H1 (cell line): ENCODE results near the gene PGBD5. TPM values are rescaled to one million over a fixed set of nuclear protein-coding genes. Genes with fewer than 3 reads are reported as not detected.

ENCODE experiments used
- CTCF ChIA-PET: fragments of 300-600 bp; sonication (Branson Sonifier 250); formaldehyde crosslinking; loops from one replicate; lab custom pipeline; 2021; ENCODE audit not compliant: partially characterized antibody; lab: Charles Lee
- POLR2A ChIA-PET: fragments of 300-600 bp; sonication (Branson Sonifier 250); formaldehyde crosslinking; loops from one replicate; lab custom pipeline; 2021; ENCODE audit warnings: inconsistent platforms; ENCODE audit not compliant: partially characterized antibody; lab: Charles Lee
- DNase-seq, 2 experiments: peaks; one replicate each; pipeline versions ENCODE4 v3.0.0 to v3.0.0-alpha.2; 2010 to 2022; ENCODE audit warnings: low spot score in 2 of 2, low read depth in 1 of 2, mixed read lengths in 1 of 2
- FAIRE-seq: peaks from 2 replicates; lab custom pipeline; 2011; peaks lifted over from hg19 to GRCh38; lab: Jason Lieb, UNC
- H2AFZ ChIP-seq: 2 replicates; pipeline ENCODE4 v1.8.1; 2012; ENCODE audit warnings: low read length, inconsistent platforms
- H2AK5ac ChIP-seq: 2 replicates; pipeline ENCODE4 v1.6.1; 2013; ENCODE audit warnings: low read depth, low read length
- H2BK120ac ChIP-seq: replicated peaks from 2 replicates; pipeline ENCODE3; 2013; ENCODE audit warnings: low read depth, low read length, inconsistent platforms
- H2BK12ac ChIP-seq: 2 replicates; pipeline ENCODE4 v1.6.1; 2013; ENCODE audit warnings: low read depth, low read length
- H2BK15ac ChIP-seq: 2 replicates; pipeline ENCODE4 v1.6.1; 2013; ENCODE audit warnings: low read length
- H2BK20ac ChIP-seq: 2 replicates; pipeline ENCODE4 v1.6.1; 2013; ENCODE audit warnings: low read length
- H2BK5ac ChIP-seq: 2 replicates; pipeline ENCODE4 v1.6.1; 2013; ENCODE audit warnings: low read depth, low read length
- H3K14ac ChIP-seq: 2 replicates; pipeline ENCODE4 v1.6.1; 2013; ENCODE audit warnings: inconsistent platforms; ENCODE audit not compliant: insufficient read length
- H3K18ac ChIP-seq: 2 replicates; pipeline ENCODE4 v1.6.1; 2013; ENCODE audit warnings: low read length; ENCODE audit errors: extremely low read depth
- H3K23ac ChIP-seq: 2 replicates; pipeline ENCODE4 v1.6.1; 2013; ENCODE audit warnings: inconsistent platforms; ENCODE audit not compliant: insufficient read length
- H3K23me2 ChIP-seq: 2 replicates; pipeline ENCODE4 v1.6.1; 2013; ENCODE audit warnings: low read depth, low read length
- H3K27ac ChIP-seq: 2 replicates; pipeline ENCODE4 v1.6.1; 2011; ENCODE audit warnings: low read depth, low read length, inconsistent platforms
- H3K27me3 ChIP-seq, 4 experiments: replicated peaks in 1 of 4; 1 replicate in 1 of 4; 2 replicates in 3 of 4; pipeline versions ENCODE4 v1.6.1 to v1.8.1; 2011 to 2013; ENCODE audit warnings: low read length in 3 of 4, mild to moderate bottlenecking in 3 of 4, inconsistent platforms in 2 of 4, mixed read lengths in 2 of 4, moderate library complexity in 1 of 4; ENCODE audit not compliant: control insufficient read depth in 3 of 4, insufficient read depth in 3 of 4; ENCODE audit errors: extremely low read depth in 1 of 4
- H3K36me3 ChIP-seq, 4 experiments: 2 replicates each; pipeline versions ENCODE4 v1.6.1 to v1.8.1; 2011 to 2013; ENCODE audit warnings: mild to moderate bottlenecking in 4 of 4, low read length in 3 of 4, moderate library complexity in 2 of 4, control low read depth in 1 of 4, inconsistent platforms in 1 of 4; ENCODE audit not compliant: insufficient read depth in 4 of 4, control insufficient read depth in 2 of 4
- H3K4ac ChIP-seq: replicated peaks from 2 replicates; pipeline ENCODE3; 2013; ENCODE audit warnings: low read length, low read depth, mixed read lengths, inconsistent platforms; ENCODE audit not compliant: insufficient read length
- H3K4me1 ChIP-seq, 4 experiments: replicated peaks in 1 of 4; 1 replicate in 1 of 4; 2 replicates in 3 of 4; pipeline versions ENCODE4 v1.6.1 to v1.8.1; 2011 to 2013; ENCODE audit warnings: low read length in 3 of 4, inconsistent platforms in 2 of 4, mixed read lengths in 1 of 4; ENCODE audit not compliant: insufficient read depth in 4 of 4, control insufficient read depth in 3 of 4
- H3K4me2 ChIP-seq, 2 experiments: 2 replicates each; pipeline versions ENCODE4 v1.6.1 to v1.8.1; 2011 to 2013; ENCODE audit warnings: low read depth in 2 of 2, low read length in 2 of 2, control low read depth in 1 of 2, inconsistent platforms in 1 of 2, mild to moderate bottlenecking in 1 of 2; ENCODE audit not compliant: insufficient read depth in 1 of 2
- H3K4me3 ChIP-seq, 4 experiments: fragments of 200-600, 300-600 bp in 1 of 4; sonication (generic), shearing (Covaris generic), sonication (Bioruptor Twin) in 1 of 4; 2 replicates each; pipeline versions ENCODE4 v1.5.1 to v1.8.1; 2011 to 2016; ENCODE audit warnings: low read length in 4 of 4, low read depth in 3 of 4, control low read depth in 2 of 4, inconsistent platforms in 2 of 4, mild to moderate bottlenecking in 2 of 4, mixed read lengths in 1 of 4, moderate library complexity in 1 of 4; ENCODE audit not compliant: insufficient read depth in 2 of 4; ENCODE audit errors: extremely low read depth in 1 of 4
- H3K56ac ChIP-seq: replicated peaks from 2 replicates; pipeline ENCODE3; 2013; ENCODE audit warnings: low read depth, mild to moderate bottlenecking, mixed read lengths, low read length, inconsistent platforms; ENCODE audit not compliant: insufficient read length
- H3K79me1 ChIP-seq: 2 replicates; pipeline ENCODE4 v1.6.1; 2013; ENCODE audit warnings: low read depth, low read length, control low read depth
- H3K79me2 ChIP-seq, 2 experiments: 2 replicates each; pipeline versions ENCODE4 v1.6.1 to v1.8.1; 2012 to 2013; ENCODE audit warnings: low read length in 2 of 2, mild to moderate bottlenecking in 2 of 2, inconsistent platforms in 1 of 2; ENCODE audit not compliant: insufficient read depth in 2 of 2, control insufficient read depth in 1 of 2
- H3K9ac ChIP-seq, 4 experiments: replicated peaks in 1 of 4; 1 replicate in 1 of 4; 2 replicates in 3 of 4; pipeline versions ENCODE4 v1.6.1 to v1.8.1; 2011 to 2013; ENCODE audit warnings: low read depth in 3 of 4, low read length in 3 of 4, control low read depth in 2 of 4, mild to moderate bottlenecking in 2 of 4, moderate library complexity in 2 of 4, inconsistent platforms in 1 of 4; ENCODE audit errors: extremely low read depth in 1 of 4
- H3K9me3 ChIP-seq, 2 experiments: 2 replicates each; pipeline versions ENCODE4 v1.6.1 to v1.8.1; 2012 to 2013; ENCODE audit warnings: mild to moderate bottlenecking in 2 of 2, moderate library complexity in 2 of 2, control low read depth in 1 of 2, inconsistent platforms in 1 of 2, low read depth in 1 of 2, low read length in 1 of 2, mixed read lengths in 1 of 2; ENCODE audit not compliant: insufficient read depth in 2 of 2
- H4K20me1 ChIP-seq, 2 experiments: replicated peaks in 1 of 2; 2 replicates each; pipeline versions ENCODE3 to v1.8.1; 2011 to 2013; ENCODE audit warnings: inconsistent platforms in 2 of 2, low read length in 2 of 2, mild to moderate bottlenecking in 1 of 2; ENCODE audit not compliant: insufficient read depth in 2 of 2, control insufficient read depth in 1 of 2
- H4K5ac ChIP-seq: 2 replicates; pipeline ENCODE4 v1.6.1; 2013; ENCODE audit warnings: low read length, low read depth, mixed read lengths, inconsistent platforms; ENCODE audit not compliant: insufficient read length
- H4K8ac ChIP-seq: 2 replicates; pipeline ENCODE4 v1.8.0; 2013; ENCODE audit warnings: mild to moderate bottlenecking, moderate library complexity, low read length, inconsistent platforms; ENCODE audit not compliant: insufficient read depth; ENCODE audit errors: extremely low read depth
- H4K91ac ChIP-seq: replicated peaks from 2 replicates; pipeline ENCODE3; 2013; ENCODE audit warnings: low read length, mixed read lengths, inconsistent platforms; ENCODE audit not compliant: insufficient read length
- CBX5 ChIP-seq: fragments of 300-800, 300-1000 bp; sonication (generic); IDR thresholded peaks from 2 replicates; pipeline ENCODE4 v1.7.1; 2016; ENCODE audit warnings: antibody characterized with exemption, low read length, low read depth
- SP2 ChIP-seq: IDR thresholded peaks from 2 replicates; pipeline ENCODE4 v1.6.1; 2012; ENCODE audit warnings: mild to moderate bottlenecking, low read length, inconsistent platforms
- YY1 ChIP-seq: IDR thresholded peaks from 2 replicates; pipeline ENCODE4 v1.6.1; 2011; ENCODE audit warnings: low read depth, mild to moderate bottlenecking, low read length
- WGBS, 2 experiments: shearing (Covaris generic) in 1 of 2; methylation state at CpG; one replicate each; pipeline versions ENCODE4 v1.1.6 to v1.1.7; 2013 to 2015; ENCODE audit warnings: low lambda C conversion rate in 2 of 2, mixed read lengths in 2 of 2, inconsistent platforms in 1 of 2, low coverage in 1 of 2, missing lambda C conversion rate in 1 of 2; ENCODE audit not compliant: insufficient replicate concordance in 2 of 2, insufficient coverage in 1 of 2, insufficient read length in 1 of 2; ENCODE audit errors: extremely low coverage in 1 of 2, missing lambda C conversion rate in 1 of 2; 5-methylcytosine and 5-hydroxymethylcytosine counted together
- polyA plus RNA-seq, 7 experiments: library from polyadenylated mRNA; depleted of rRNA in 3 of 7; stranded (reverse) in 5 of 7; unstranded in 2 of 7; fragments of >200 nt in 5 of 7; fragments of 200-250 nt in 2 of 7; gene quantifications; 1 replicate in 5 of 7; 2 replicates in 1 of 7; 4 replicates in 1 of 7; pipeline versions ENCODE4 v1.2.1 to v1.2.3, GENCODE V29; 2011 to 2013; ENCODE audit warnings: missing spikeins in 2 of 7, mixed read lengths in 2 of 7
- total RNA-seq: library from RNA; stranded (reverse); fragmentation: NEBNext Ultra II Directional; extraction: Animal tissue kit (Norgen Biotek cat#: 25700); gene quantifications from 2 replicates; pipeline ENCODE4 v1.2.1, GENCODE V29; 2021
- TF ChIP-seq, protein P1 (sequence below): IDR thresholded peaks from 2 replicates; pipeline ENCODE4 v1.6.1; 2011; ENCODE audit warnings: low read depth, mild to moderate bottlenecking, low read length; ENCODE audit not compliant: insufficient read depth

PGBD5 gene
- total and polyA plus RNA-seq, 2 of the 8 experiments (the other 6 are each of a cell fraction or from before 2014, with no cell fraction given): 16.3 to 18.4 TPM

GRCh38 chr1:230401101-230401500 is 25.0 kb downstream of the PGBD5 start:
- Histone ChIP-seq H4K20me1 (peaks cover 6 to 20% of the 10 kb centered on the region in 2 experiments), H4K8ac (no peak overlapping the region; the same call in 1 of the 2 replicates), H4K5ac (no peak overlapping the region), H3K9me3 (no peaks in the 10 kb centered on the region), H3K27me3 (no peaks in the 10 kb centered on the region), H2BK12ac (no peak overlapping the region; the same call in 1 of the 2 replicates), H3K23ac (no peak overlapping the region), H2AK5ac (no peak overlapping the region), H3K14ac (no peak overlapping the region), H2BK120ac (no peak overlapping the region), H3K9ac (no peak overlapping the region), H2BK15ac (peak overlapping the region; percentile 20; the same call in 1 of the 2 replicates), H3K27ac (no peak overlapping the region), H2BK5ac (peak overlapping the region; percentile 28; the same call in 1 of the 2 replicates), H3K4me2 (no peak overlapping the region), H4K91ac (peak overlapping the region; percentile 30), H2AFZ (no peak overlapping the region), H3K4me3 (no peak overlapping the region), H2BK20ac (no peak overlapping the region), H3K4ac (no peak overlapping the region), H3K4me1 (peaks cover 0 to 23% (median 12%) of the 10 kb centered on the region in 4 experiments; a peak in 6 of 7 replicates), H3K56ac (no peak overlapping the region), H3K36me3 (no peaks in the 10 kb centered on the region), H3K79me1 (peaks cover 3% of the 10 kb centered on the region; the same call in 1 of the 2 replicates), H3K23me2 (no peaks in the 10 kb centered on the region), H3K18ac (no peak overlapping the region), H3K79me2 (peaks cover 0 to 42% of the 10 kb centered on the region in 2 experiments; a peak in 2 of 4 replicates)
- DNase-seq: no peak
- TF ChIP-seq SP2: no peak
- TF ChIP-seq YY1: no peak
- TF ChIP-seq CBX5: no peak
- TF ChIP-seq, protein P1, sequence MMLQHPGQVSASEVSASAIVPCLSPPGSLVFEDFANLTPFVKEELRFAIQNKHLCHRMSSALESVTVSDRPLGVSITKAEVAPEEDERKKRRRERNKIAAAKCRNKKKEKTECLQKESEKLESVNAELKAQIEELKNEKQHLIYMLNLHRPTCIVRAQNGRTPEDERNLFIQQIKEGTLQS: no peak
- CTCF ChIA-PET: interaction anchor here (1.6 kb wide), 1 partner anchor 41 kb away, joined by 4 read pairs; no protein-coding TSS in a partner anchor
- POLR2A ChIA-PET: interaction anchor here (1.6 kb wide), 1 partner anchor 27 kb away, joined by 5 read pairs; no protein-coding TSS in a partner anchor
- no peak for FAIRE-seq
- 86% methylated on average over 14 of the region's 14 CpGs; no CpG with 5 or more reads in 1 of the 2 experiments for WGBS, 2 experiments
